HTERT RPE-1 (cell line): ENCODE measurements around the gene TYW3.
"Not testable (repeated sequence)": the region's sequence is repeated elsewhere in the genome, so short reads cannot be mapped to it uniquely, and the experiment has no call there.

Experiments used
- in situ Hi-C: fragments of 300-500 bp; cut with MboI; formaldehyde crosslinking; loops from 4 replicates; pipeline ENCODE4 v1.14.3; 2020; ENCODE audit warnings: low sequenced_read_pairs

The TYW3 gene

GRCh38 chr1:74729741-74730478, 3.0 kb upstream of the TYW3 start:
- in situ Hi-C loops: no loop called here

GRCh38 chr1:74731399-74732052, 1.4 kb upstream of the TYW3 start:
- in situ Hi-C loops: no loop called here

- in situ Hi-C loops: not testable (repeated sequence)
Measured at GRCh38 chr1:74732071-74732946, 643 bp upstream of the TYW3 start.

- in situ Hi-C loops: no loop called here
Measured at GRCh38 chr1:74733604-74734484, 892 bp downstream of the TYW3 start.

- in situ Hi-C loops: no loop called here
Measured at GRCh38 chr1:74737333-74737732, 4.4 kb downstream of the TYW3 start.

GRCh38 chr1:74740307-74740980, 7.5 kb downstream of the TYW3 start:
- in situ Hi-C loops: not testable (repeated sequence)

GRCh38 chr1:74745247-74745646, 12.3 kb downstream of the TYW3 start:
- in situ Hi-C loops: not testable (repeated sequence)

GRCh38 chr1:74748960-74749359, 16.0 kb downstream of the TYW3 start:
- in situ Hi-C loops: no loop called here

GRCh38 chr1:74753104-74753503, 20.2 kb downstream of the TYW3 start:
- in situ Hi-C loops: no loop called here

- in situ Hi-C loops: no loop called here
Measured at GRCh38 chr1:74755475-74755874, 22.5 kb downstream of the TYW3 start.

- in situ Hi-C loops: not testable (repeated sequence)
Measured at GRCh38 chr1:74756650-74757049, 23.7 kb downstream of the TYW3 start.

- in situ Hi-C loops: no loop called here
Measured at GRCh38 chr1:74763807-74764206, 30.9 kb downstream of the TYW3 start.

- in situ Hi-C loops: no loop called here
Measured at GRCh38 chr1:74766579-74766978, 33.6 kb downstream of the TYW3 start.

- in situ Hi-C loops: no loop called here
Measured at GRCh38 chr1:74767490-74767889, 34.5 kb downstream of the TYW3 start.

- in situ Hi-C loops: no loop called here
Measured at GRCh38 chr1:74771913-74772515, 39.1 kb downstream of the TYW3 start.

- in situ Hi-C loops: no loop called here
Measured at GRCh38 chr1:74772945-74773344, 40.0 kb downstream of the TYW3 start.

- in situ Hi-C loops: no loop called here
Measured at GRCh38 chr1:74773582-74773981, 40.6 kb downstream of the TYW3 start.

GRCh38 chr1:74775735-74776134, 42.8 kb downstream of the TYW3 start:
- in situ Hi-C loops: no loop called here

GRCh38 chr1:74777525-74777924, 44.6 kb downstream of the TYW3 start:
- in situ Hi-C loops: no loop called here

- in situ Hi-C loops: no loop called here
Measured at GRCh38 chr1:74779750-74780149, 46.8 kb downstream of the TYW3 start.
